CD14-positive monocyte (primary cell): ENCODE measurements around the gene FANCC. TPM values are rescaled to one million over a fixed set of nuclear protein-coding genes. Genes with fewer than 3 reads are reported as not detected.

ENCODE experiments used
- DNase-seq, 3 donors: peaks; one replicate each; pipeline ENCODE4 v3.0.0-alpha.2; 2011 to 2022
- H2AFZ ChIP-seq: 2 replicates; pipeline ENCODE4 v1.6.0; 2012; ENCODE audit warnings: mild to moderate bottlenecking, low read depth, low read length, inconsistent platforms; ENCODE audit not compliant: insufficient read depth, poor library complexity, severe bottlenecking
- H3K27ac ChIP-seq, 2 donors: 1 replicate in 1 of 2; 2 replicates in 1 of 2; pipeline ENCODE4 v1.5.1; 2012 to 2013; ENCODE audit warnings: low read length in 2 of 2, control low read depth in 1 of 2, inconsistent platforms in 1 of 2, low read depth in 1 of 2, mild to moderate bottlenecking in 1 of 2
- H3K27me3 ChIP-seq, 2 donors: one replicate each; pipeline versions ENCODE4 v1.6.0 to v1.6.1; 2011 to 2013; ENCODE audit warnings: low read length in 2 of 2; ENCODE audit not compliant: control insufficient read depth in 2 of 2, insufficient read depth in 2 of 2
- H3K36me3 ChIP-seq, 2 donors: replicated peaks in 1 of 2; 1 replicate in 1 of 2; 2 replicates in 1 of 2; pipeline versions ENCODE4 v1.5.1 to v1.6.1; 2012 to 2013; ENCODE audit warnings: low read length in 2 of 2, control low read depth in 1 of 2, inconsistent platforms in 1 of 2, mild to moderate bottlenecking in 1 of 2; ENCODE audit not compliant: insufficient read depth in 2 of 2, control insufficient read depth in 1 of 2
- H3K4me1 ChIP-seq, 2 donors: 1 replicate in 1 of 2; 2 replicates in 1 of 2; pipeline versions ENCODE4 v1.5.1 to v1.6.1; 2012 to 2013; ENCODE audit warnings: low read length in 2 of 2, control low read depth in 1 of 2, inconsistent platforms in 1 of 2, mild to moderate bottlenecking in 1 of 2, moderate library complexity in 1 of 2; ENCODE audit not compliant: insufficient read depth in 2 of 2, control insufficient read depth in 1 of 2
- H3K4me2 ChIP-seq: replicated peaks from 2 replicates; pipeline ENCODE3; 2012; ENCODE audit warnings: low read length, moderate library complexity, mild to moderate bottlenecking; ENCODE audit not compliant: poor library complexity, severe bottlenecking; ENCODE audit errors: extremely low read depth
- H3K4me3 ChIP-seq, 3 experiments: fragments of 200-600 bp in 1 of 3; sonication (generic) in 1 of 3; replicated peaks in 1 of 3; 1 replicate in 2 of 3; 2 replicates in 1 of 3; pipeline ENCODE4 v1.5.1; 2011 to 2013; ENCODE audit warnings: low read length in 3 of 3, mild to moderate bottlenecking in 3 of 3, control low read depth in 2 of 3, low read depth in 2 of 3, inconsistent platforms in 1 of 3, moderate library complexity in 1 of 3
- H3K79me2 ChIP-seq: 2 replicates; pipeline ENCODE4 v1.6.0; 2012; ENCODE audit warnings: mild to moderate bottlenecking, control low read depth, inconsistent platforms, low read length, moderate library complexity; ENCODE audit not compliant: insufficient read depth
- H3K9ac ChIP-seq: 2 replicates; pipeline ENCODE4 v1.6.0; 2017; ENCODE audit warnings: low read length, mild to moderate bottlenecking; ENCODE audit not compliant: insufficient read depth, poor library complexity, severe bottlenecking
- H3K9me3 ChIP-seq, 2 donors: replicated peaks in 1 of 2; 1 replicate in 1 of 2; 2 replicates in 1 of 2; pipeline versions ENCODE4 v1.5.1 to v1.6.1; 2012 to 2013; ENCODE audit warnings: low read length in 2 of 2, control low read depth in 1 of 2; ENCODE audit not compliant: control insufficient read depth in 1 of 2, insufficient read depth in 1 of 2
- H4K20me1 ChIP-seq: 2 replicates; pipeline ENCODE4 v1.6.0; 2012; ENCODE audit warnings: mild to moderate bottlenecking, low read length, control low read depth, moderate library complexity; ENCODE audit not compliant: insufficient read depth
- H3K27ac Mint-ChIP-seq, 7 donors: one replicate each; pipeline ENCODE4 v1.8.0; 2020; ENCODE audit warnings: mild to moderate bottlenecking in 7 of 7, mixed read lengths in 7 of 7, moderate library complexity in 6 of 7, inconsistent platforms in 2 of 7
- H3K27me3 Mint-ChIP-seq, 3 donors: one replicate each; pipeline ENCODE4 v1.8.0; 2021 to 2022; ENCODE audit warnings: low read depth in 3 of 3, mild to moderate bottlenecking in 3 of 3, mixed read lengths in 3 of 3, moderate library complexity in 3 of 3, inconsistent platforms in 1 of 3
- H3K36me3 Mint-ChIP-seq, 2 donors: one replicate each; pipeline ENCODE4 v1.8.0; 2020; ENCODE audit warnings: mixed read lengths in 2 of 2, inconsistent platforms in 1 of 2, mild to moderate bottlenecking in 1 of 2
- H3K4me1 Mint-ChIP-seq: one replicate; pipeline ENCODE4 v1.8.0; 2020; ENCODE audit warnings: mild to moderate bottlenecking, mixed read lengths
- H3K4me3 Mint-ChIP-seq, 2 donors: one replicate each; pipeline ENCODE4 v1.8.0; 2020; ENCODE audit warnings: mild to moderate bottlenecking in 2 of 2, mixed read lengths in 2 of 2, moderate library complexity in 1 of 2
- H3K9me3 Mint-ChIP-seq, 7 donors: one replicate each; pipeline ENCODE4 v1.8.0; 2020 to 2022; ENCODE audit warnings: mixed read lengths in 7 of 7, mild to moderate bottlenecking in 6 of 7, moderate library complexity in 6 of 7, inconsistent platforms in 2 of 7
- CTCF ChIP-seq: fragments of 200-600 bp; IDR thresholded peaks from one replicate; pipeline ENCODE4 v1.8.0; 2022; ENCODE audit warnings: antibody characterized with exemption, mild to moderate bottlenecking
- WGBS: methylation state at CpG from one replicate; pipeline ENCODE4 v1.1.5; 2013; ENCODE audit warnings: missing lambda C conversion rate; ENCODE audit not compliant: insufficient coverage; 5-methylcytosine and 5-hydroxymethylcytosine counted together
- intact Hi-C, 2 donors: fragments of 100-400 bp; cut with micrococcal nuclease; formaldehyde crosslinking; loops; one replicate each; pipeline versions ENCODE4 v1.15.0 to v1.15.1; 2023
- polyA plus RNA-seq, 3 donors: library from polyadenylated mRNA; depleted of rRNA in 1 of 3; unstranded in 2 of 3; stranded (reverse) in 1 of 3; fragments of 300-500 nt in 2 of 3; fragments of >200 nt in 1 of 3; fragmentation: Illumina TruSeq in 2 of 3; gene quantifications; 1 replicate in 2 of 3; 2 replicates in 1 of 3; pipeline ENCODE4 v1.2.3, GENCODE V29; 2012 to 2021

Gene FANCC
- polyA plus RNA-seq, 3 donors, result 1.2 to 2.2 (median 1.5) TPM

- Histone ChIP-seq H3K9me3 (no peaks in the 10 kb centered on the region), H3K79me2 (no peaks in the 10 kb centered on the region), H3K4me3 (no peak overlapping the region), H3K9ac (no peak overlapping the region), H3K4me1 (no peaks in the 10 kb centered on the region), H2AFZ (no peak overlapping the region), H4K20me1 (no peaks in the 10 kb centered on the region), H3K27me3 (no peaks in the 10 kb centered on the region), H3K27ac (no peak overlapping the region), H3K4me2 (no peak overlapping the region), H3K36me3 (no peaks in the 10 kb centered on the region)
- Mint-ChIP-seq H3K4me3 (no peak overlapping the region), H3K36me3 (peaks cover 4 to 12% of the 10 kb centered on the region in 2 donors), H3K4me1 (no peaks in the 10 kb centered on the region), H3K27ac (no peak overlapping the region), H3K9me3 (no peaks in the 10 kb centered on the region), H3K27me3 (peaks cover 0 to 3% (median 0%) of the 10 kb centered on the region in 3 donors)
- intact Hi-C loops, result no loop called here
- whole genome bisulfite sequencing, result 94% methylated on average over 6 of the region's 11 CpGs
- TF ChIP-seq CTCF, result no peak
- no peak for DNase-seq
Observed at GRCh38 chr9:95116002-95116807, 201.3 kb downstream of the FANCC start.

DNA sequence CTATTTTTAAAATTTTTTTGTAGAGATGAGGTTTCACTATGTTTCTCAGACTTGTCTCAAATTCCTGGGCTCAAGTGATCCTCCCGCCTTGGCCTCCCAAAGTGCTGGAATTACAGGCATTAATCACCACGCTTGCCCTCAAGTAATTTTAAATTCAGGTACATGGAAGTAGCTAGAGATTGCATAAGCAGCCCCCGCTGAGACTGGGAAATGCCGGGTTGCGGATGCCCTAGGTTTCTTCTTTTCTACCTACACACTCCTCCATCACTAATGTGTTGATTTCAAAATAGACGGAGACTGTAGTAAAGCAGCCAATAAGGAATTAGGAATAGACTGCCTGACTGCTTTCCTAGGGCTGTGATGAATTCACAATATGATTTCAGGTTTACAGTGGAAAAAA is 202.4 kb downstream of the FANCC start:
- peaks cover 4 to 16% of the 10 kb centered on the region in 2 donors for H3K36me3 Mint-ChIP-seq

More for the DNA sequence above, 202.4 kb downstream of the FANCC start:
- H3K4me3 Mint-ChIP-seq, result no peak overlapping the region
- Histone ChIP-seq H3K36me3 (no peaks in the 10 kb centered on the region), H3K9me3 (no peaks in the 10 kb centered on the region), H2AFZ (no peak overlapping the region), H3K4me3 (no peak overlapping the region), H3K79me2 (no peaks in the 10 kb centered on the region), H4K20me1 (no peaks in the 10 kb centered on the region), H3K9ac (no peak overlapping the region), H3K4me1 (no peaks in the 10 kb centered on the region), H3K4me2 (no peak overlapping the region), H3K27me3 (no peaks in the 10 kb centered on the region), H3K27ac (no peak overlapping the region)
- H3K27me3 Mint-ChIP-seq, result peaks cover 0 to 3% (median 0%) of the 10 kb centered on the region in 3 donors
- intact Hi-C loops, result no loop called here
- no CpG with 5 or more reads among the region's 6 CpGs for WGBS
- no peak for DNase-seq
- H3K27ac Mint-ChIP-seq, result no peak overlapping the region
- no peaks in the 10 kb centered on the region for H3K4me1 Mint-ChIP-seq
- no peak for TF ChIP-seq CTCF
- no peaks in the 10 kb centered on the region for H3K9me3 Mint-ChIP-seq
